Measurements from ENCODE around the gene BMP7.
"Not testable (repeated sequence)": the region's sequence is repeated elsewhere in the genome, so short reads cannot be mapped to it uniquely, and the experiment has no call there.

Gene BMP7

GRCh38 chr20:57193094-57193493 is 73.3 kb downstream of the BMP7 start:
- no peak for TF ChIP-seq EZH2 (IDR thresholded peaks at IDR 0.05)
- no peak for TF ChIP-seq POLR2AphosphoS5 (IDR thresholded peaks at IDR 0.05; ENCODE audit: borderline replicate concordance, low read depth, low read length)
- TF ChIP-seq FOXP2 (optimal IDR thresholded peaks at IDR 0.05; ENCODE audit: control extremely low read depth, extremely low read length, insufficient read depth): no peak
- H3K27ac ChIP-seq: no peak overlapping the region
- H3K9me3 ChIP-seq (ENCODE audit: low read depth, low read length): no peaks in the 10 kb centered on the region
- no peak for DNase-seq (ENCODE audit: low read depth, low spot score)
- no peaks in the 10 kb centered on the region for H3K36me3 ChIP-seq (ENCODE audit: insufficient read depth, low read length)
- H3K4me3 ChIP-seq: no peak overlapping the region
- H3K9ac ChIP-seq (ENCODE audit: insufficient read length): no peak overlapping the region

- Histone ChIP-seq H3K9me3 (ENCODE audit: low read depth, low read length) (no peaks in the 10 kb centered on the region), H3K4me3 (no peak overlapping the region), H3K9ac (ENCODE audit: insufficient read length) (no peak overlapping the region), H3K27ac (no peak overlapping the region), H3K36me3 (ENCODE audit: insufficient read depth, low read length) (no peaks in the 10 kb centered on the region)
- TF ChIP-seq EZH2 (IDR thresholded peaks at IDR 0.05) (no peak), FOXP2 (optimal IDR thresholded peaks at IDR 0.05; ENCODE audit: control extremely low read depth, extremely low read length, insufficient read depth) (no peak), POLR2AphosphoS5 (IDR thresholded peaks at IDR 0.05; ENCODE audit: borderline replicate concordance, low read depth, low read length) (no peak)
- no peak for DNase-seq (ENCODE audit: low read depth, low spot score)
These were observed 74.1 kb downstream of the BMP7 start for GRCh38 chr20:57192311-57192710.

GRCh38 chr20:57191265-57191638 is 75.2 kb downstream of the BMP7 start:
- not testable (repeated sequence) for DNase-seq (ENCODE audit: low read depth, low spot score); H3K4me3 ChIP-seq; H3K36me3 ChIP-seq (ENCODE audit: insufficient read depth, low read length); H3K27ac ChIP-seq; H3K9me3 ChIP-seq (ENCODE audit: low read depth, low read length); H3K9ac ChIP-seq (ENCODE audit: insufficient read length)

- DNase-seq (ENCODE audit: low read depth, low spot score): no peak
- no peak for TF ChIP-seq EZH2 (IDR thresholded peaks at IDR 0.05)
- no peak for TF ChIP-seq POLR2AphosphoS5 (IDR thresholded peaks at IDR 0.05; ENCODE audit: borderline replicate concordance, low read depth, low read length)
- no peak for TF ChIP-seq FOXP2 (optimal IDR thresholded peaks at IDR 0.05; ENCODE audit: control extremely low read depth, extremely low read length, insufficient read depth)
- no peak overlapping the region for H3K27ac ChIP-seq
These were observed 75.7 kb downstream of the BMP7 start for GRCh38 chr20:57190536-57191264.

GRCh38 chr20:57189713-57190112 is 76.7 kb downstream of the BMP7 start:
- H3K9ac ChIP-seq (ENCODE audit: insufficient read length): no peak overlapping the region
- TF ChIP-seq POLR2AphosphoS5 (IDR thresholded peaks at IDR 0.05; ENCODE audit: borderline replicate concordance, low read depth, low read length) (no peak), EZH2 (IDR thresholded peaks at IDR 0.05) (no peak), FOXP2 (optimal IDR thresholded peaks at IDR 0.05; ENCODE audit: control extremely low read depth, extremely low read length, insufficient read depth) (no peak)
- no peaks in the 10 kb centered on the region for H3K36me3 ChIP-seq (ENCODE audit: insufficient read depth, low read length)
- H3K4me3 ChIP-seq: no peak overlapping the region
- no peaks in the 10 kb centered on the region for H3K9me3 ChIP-seq (ENCODE audit: low read depth, low read length)
- DNase-seq (ENCODE audit: low read depth, low spot score): no peak
- H3K27ac ChIP-seq: no peak overlapping the region

More at GRCh38 chr20:57190536-57191264, 75.7 kb downstream of the BMP7 start:
- no peak overlapping the region for H3K4me3 ChIP-seq
- H3K9me3 ChIP-seq (ENCODE audit: low read depth, low read length): no peaks in the 10 kb centered on the region
- H3K9ac ChIP-seq (ENCODE audit: insufficient read length): no peak overlapping the region
- H3K36me3 ChIP-seq (ENCODE audit: insufficient read depth, low read length): no peaks in the 10 kb centered on the region

- DNase-seq (ENCODE audit: low read depth, low spot score): no peak
- H3K36me3 ChIP-seq (ENCODE audit: insufficient read depth, low read length): no peaks in the 10 kb centered on the region
- no peak overlapping the region for H3K9ac ChIP-seq (ENCODE audit: insufficient read length)
- TF ChIP-seq EZH2 (IDR thresholded peaks at IDR 0.05) (no peak), POLR2AphosphoS5 (IDR thresholded peaks at IDR 0.05; ENCODE audit: borderline replicate concordance, low read depth, low read length) (no peak), FOXP2 (optimal IDR thresholded peaks at IDR 0.05; ENCODE audit: control extremely low read depth, extremely low read length, insufficient read depth) (no peak)
- H3K9me3 ChIP-seq (ENCODE audit: low read depth, low read length): no peaks in the 10 kb centered on the region
- no peak overlapping the region for H3K4me3 ChIP-seq
- H3K27ac ChIP-seq: no peak overlapping the region
These were observed 77.8 kb downstream of the BMP7 start for GRCh38 chr20:57188576-57189079.

- Histone ChIP-seq H3K9ac (ENCODE audit: insufficient read length) (no peak overlapping the region), H3K36me3 (ENCODE audit: insufficient read depth, low read length) (no peaks in the 10 kb centered on the region), H3K4me3 (no peak overlapping the region), H3K9me3 (ENCODE audit: low read depth, low read length) (no peaks in the 10 kb centered on the region), H3K27ac (no peak overlapping the region)
- no peak for TF ChIP-seq EZH2 (IDR thresholded peaks at IDR 0.05)
- TF ChIP-seq POLR2AphosphoS5 (IDR thresholded peaks at IDR 0.05; ENCODE audit: borderline replicate concordance, low read depth, low read length): no peak
- no peak for TF ChIP-seq FOXP2 (optimal IDR thresholded peaks at IDR 0.05; ENCODE audit: control extremely low read depth, extremely low read length, insufficient read depth)
- DNase-seq (ENCODE audit: low read depth, low spot score): no peak
These were observed 78.4 kb downstream of the BMP7 start for GRCh38 chr20:57188056-57188455.

- no peak overlapping the region for H3K9ac ChIP-seq (ENCODE audit: insufficient read length)
- DNase-seq (ENCODE audit: low read depth, low spot score): no peak
- TF ChIP-seq FOXP2 (optimal IDR thresholded peaks at IDR 0.05; ENCODE audit: control extremely low read depth, extremely low read length, insufficient read depth) (no peak), POLR2AphosphoS5 (IDR thresholded peaks at IDR 0.05; ENCODE audit: borderline replicate concordance, low read depth, low read length) (no peak), EZH2 (IDR thresholded peaks at IDR 0.05) (no peak)
- no peak overlapping the region for H3K27ac ChIP-seq
- no peaks in the 10 kb centered on the region for H3K36me3 ChIP-seq (ENCODE audit: insufficient read depth, low read length)
- no peaks in the 10 kb centered on the region for H3K9me3 ChIP-seq (ENCODE audit: low read depth, low read length)
- no peak overlapping the region for H3K4me3 ChIP-seq
These were observed 79.3 kb downstream of the BMP7 start for GRCh38 chr20:57187068-57187634.
